GM23338 (cell line): Measurements from ENCODE around the gene COL4A3.

Source experiments
- CREB1 ChIP-seq: fragments of 250-450 bp; sonication (Bioruptor Pico); IDR thresholded peaks from 2 replicates; pipeline ENCODE4 v1.5.0; 2020; ENCODE audit warnings: low read depth, mild to moderate bottlenecking, moderate library complexity
- CTCF ChIP-seq, 2 experiments: fragments of 200-600 bp in 1 of 2; sonication (generic) in 1 of 2; conservative IDR thresholded peaks; 2 replicates each; pipeline versions ENCODE4 v1.5.1 to v1.6.1; 2016 to 2017; ENCODE audit warnings: antibody characterized with exemption in 2 of 2, low read depth in 2 of 2, mild to moderate bottlenecking in 2 of 2, moderate library complexity in 1 of 2
- EZH2 ChIP-seq: fragments of 200-600 bp; sonication (generic); IDR thresholded peaks from one replicate; pipeline ENCODE4 v1.8.0; 2017; ENCODE audit warnings: antibody characterized with exemption, mild to moderate bottlenecking, low read depth; ENCODE audit not compliant: unreplicated experiment
- EZH2phosphoT487 ChIP-seq: fragments of 200-600 bp; sonication (generic); IDR thresholded peaks from one replicate; pipeline ENCODE4 v1.8.1; 2018; ENCODE audit warnings: antibody characterized with exemption; ENCODE audit not compliant: unreplicated experiment
- POLR2AphosphoS5 ChIP-seq: IDR thresholded peaks from 2 replicates; pipeline ENCODE4 v1.6.1; 2016; ENCODE audit warnings: antibody characterized with exemption, low read depth
- ZNF331 ChIP-seq: fragments of 250-450 bp; sonication (Bioruptor Pico); IDR thresholded peaks from 2 replicates; pipeline ENCODE4 v1.5.0; 2020; ENCODE audit warnings: low read depth, mild to moderate bottlenecking, moderate library complexity
- TF ChIP-seq, protein P1 (sequence below): IDR thresholded peaks from 2 replicates; pipeline ENCODE4 v1.6.1; 2016; ENCODE audit warnings: antibody characterized with exemption
- TF ChIP-seq, protein P2 (sequence below): fragments of 250-450 bp; sonication (Bioruptor Pico); IDR thresholded peaks from 2 replicates; pipeline ENCODE4 v1.5.0; 2020; ENCODE audit warnings: mild to moderate bottlenecking, moderate library complexity

DNA sequence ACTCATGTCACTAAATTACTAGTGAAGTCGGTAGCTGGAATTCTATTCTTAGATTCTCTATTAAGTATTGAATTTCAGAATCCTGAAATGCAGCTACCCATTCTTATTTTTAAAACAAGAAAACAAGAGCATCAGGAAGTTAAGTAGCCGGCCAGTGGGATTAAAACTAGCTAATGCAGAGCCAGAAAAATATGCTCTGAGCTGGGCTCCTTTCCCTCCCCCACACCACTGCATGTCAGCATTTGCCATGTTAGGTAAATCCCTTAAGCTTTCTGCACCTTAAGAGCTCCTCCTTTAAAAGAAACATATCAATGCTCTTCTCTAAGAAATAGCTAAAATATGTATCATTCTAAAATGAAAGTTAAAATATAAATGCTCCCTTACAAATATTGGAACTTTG is 88.4 kb downstream of the COL4A3 start:
- TF ChIP-seq CTCF (conservative IDR thresholded peaks at IDR 0.05; ENCODE audit: low read depth in 2 of 2) (no peak), EZH2 (no peak), EZH2phosphoT487 (no peak), ZNF331 (CRISPR knock-in tag) (no peak), CREB1 (CRISPR knock-in tag) (no peak), POLR2AphosphoS5 (no peak)
- TF ChIP-seq, protein P1, sequence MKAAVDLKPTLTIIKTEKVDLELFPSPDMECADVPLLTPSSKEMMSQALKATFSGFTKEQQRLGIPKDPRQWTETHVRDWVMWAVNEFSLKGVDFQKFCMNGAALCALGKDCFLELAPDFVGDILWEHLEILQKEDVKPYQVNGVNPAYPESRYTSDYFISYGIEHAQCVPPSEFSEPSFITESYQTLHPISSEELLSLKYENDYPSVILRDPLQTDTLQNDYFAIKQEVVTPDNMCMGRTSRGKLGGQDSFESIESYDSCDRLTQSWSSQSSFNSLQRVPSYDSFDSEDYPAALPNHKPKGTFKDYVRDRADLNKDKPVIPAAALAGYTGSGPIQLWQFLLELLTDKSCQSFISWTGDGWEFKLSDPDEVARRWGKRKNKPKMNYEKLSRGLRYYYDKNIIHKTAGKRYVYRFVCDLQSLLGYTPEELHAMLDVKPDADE: no peak
- TF ChIP-seq, protein P2, sequence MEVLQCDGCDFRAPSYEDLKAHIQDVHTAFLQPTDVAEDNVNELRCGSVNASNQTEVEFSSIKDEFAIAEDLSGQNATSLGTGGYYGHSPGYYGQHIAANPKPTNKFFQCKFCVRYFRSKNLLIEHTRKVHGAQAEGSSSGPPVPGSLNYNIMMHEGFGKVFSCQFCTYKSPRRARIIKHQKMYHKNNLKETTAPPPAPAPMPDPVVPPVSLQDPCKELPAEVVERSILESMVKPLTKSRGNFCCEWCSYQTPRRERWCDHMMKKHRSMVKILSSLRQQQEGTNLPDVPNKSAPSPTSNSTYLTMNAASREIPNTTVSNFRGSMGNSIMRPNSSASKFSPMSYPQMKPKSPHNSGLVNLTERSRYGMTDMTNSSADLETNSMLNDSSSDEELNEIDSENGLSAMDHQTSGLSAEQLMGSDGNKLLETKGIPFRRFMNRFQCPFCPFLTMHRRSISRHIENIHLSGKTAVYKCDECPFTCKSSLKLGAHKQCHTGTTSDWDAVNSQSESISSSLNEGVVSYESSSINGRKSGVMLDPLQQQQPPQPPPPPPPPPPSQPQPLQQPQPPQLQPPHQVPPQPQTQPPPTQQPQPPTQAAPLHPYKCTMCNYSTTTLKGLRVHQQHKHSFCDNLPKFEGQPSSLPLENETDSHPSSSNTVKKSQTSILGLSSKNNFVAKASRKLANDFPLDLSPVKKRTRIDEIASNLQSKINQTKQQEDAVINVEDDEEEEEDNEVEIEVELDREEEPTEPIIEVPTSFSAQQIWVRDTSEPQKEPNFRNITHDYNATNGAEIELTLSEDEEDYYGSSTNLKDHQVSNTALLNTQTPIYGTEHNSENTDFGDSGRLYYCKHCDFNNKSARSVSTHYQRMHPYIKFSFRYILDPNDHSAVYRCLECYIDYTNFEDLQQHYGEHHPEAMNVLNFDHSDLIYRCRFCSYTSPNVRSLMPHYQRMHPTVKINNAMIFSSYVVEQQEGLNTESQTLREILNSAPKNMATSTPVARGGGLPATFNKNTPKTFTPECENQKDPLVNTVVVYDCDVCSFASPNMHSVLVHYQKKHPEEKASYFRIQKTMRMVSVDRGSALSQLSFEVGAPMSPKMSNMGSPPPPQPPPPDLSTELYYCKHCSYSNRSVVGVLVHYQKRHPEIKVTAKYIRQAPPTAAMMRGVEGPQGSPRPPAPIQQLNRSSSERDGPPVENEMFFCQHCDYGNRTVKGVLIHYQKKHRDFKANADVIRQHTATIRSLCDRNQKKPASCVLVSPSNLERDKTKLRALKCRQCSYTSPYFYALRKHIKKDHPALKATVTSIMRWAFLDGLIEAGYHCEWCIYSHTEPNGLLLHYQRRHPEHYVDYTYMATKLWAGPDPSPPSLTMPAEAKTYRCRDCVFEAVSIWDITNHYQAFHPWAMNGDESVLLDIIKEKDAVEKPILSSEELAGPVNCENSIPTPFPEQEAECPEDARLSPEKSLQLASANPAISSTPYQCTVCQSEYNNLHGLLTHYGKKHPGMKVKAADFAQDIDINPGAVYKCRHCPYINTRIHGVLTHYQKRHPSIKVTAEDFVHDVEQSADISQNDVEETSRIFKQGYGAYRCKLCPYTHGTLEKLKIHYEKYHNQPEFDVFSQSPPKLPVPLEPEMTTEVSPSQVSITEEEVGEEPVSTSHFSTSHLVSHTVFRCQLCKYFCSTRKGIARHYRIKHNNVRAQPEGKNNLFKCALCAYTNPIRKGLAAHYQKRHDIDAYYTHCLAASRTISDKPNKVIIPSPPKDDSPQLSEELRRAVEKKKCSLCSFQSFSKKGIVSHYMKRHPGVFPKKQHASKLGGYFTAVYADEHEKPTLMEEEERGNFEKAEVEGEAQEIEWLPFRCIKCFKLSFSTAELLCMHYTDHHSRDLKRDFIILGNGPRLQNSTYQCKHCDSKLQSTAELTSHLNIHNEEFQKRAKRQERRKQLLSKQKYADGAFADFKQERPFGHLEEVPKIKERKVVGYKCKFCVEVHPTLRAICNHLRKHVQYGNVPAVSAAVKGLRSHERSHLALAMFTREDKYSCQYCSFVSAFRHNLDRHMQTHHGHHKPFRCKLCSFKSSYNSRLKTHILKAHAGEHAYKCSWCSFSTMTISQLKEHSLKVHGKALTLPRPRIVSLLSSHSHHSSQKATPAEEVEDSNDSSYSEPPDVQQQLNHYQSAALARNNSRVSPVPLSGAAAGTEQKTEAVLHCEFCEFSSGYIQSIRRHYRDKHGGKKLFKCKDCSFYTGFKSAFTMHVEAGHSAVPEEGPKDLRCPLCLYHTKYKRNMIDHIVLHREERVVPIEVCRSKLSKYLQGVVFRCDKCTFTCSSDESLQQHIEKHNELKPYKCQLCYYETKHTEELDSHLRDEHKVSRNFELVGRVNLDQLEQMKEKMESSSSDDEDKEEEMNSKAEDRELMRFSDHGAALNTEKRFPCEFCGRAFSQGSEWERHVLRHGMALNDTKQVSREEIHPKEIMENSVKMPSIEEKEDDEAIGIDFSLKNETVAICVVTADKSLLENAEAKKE (CRISPR knock-in tag): no peak
